Body of pancreas (tissue), 4 donors: ENCODE results near the gene METAP1.

Experiments
- POLR2A ChIP-seq, 3 donors: fragments of 450-650 bp; IDR thresholded peaks; one replicate each; pipeline ENCODE4 v1.6.1; 2016; ENCODE audit warnings: antibody characterized with exemption in 3 of 3, mild to moderate bottlenecking in 2 of 3
- TF ChIP-seq, protein P1 (sequence below), 7 experiments: fragments of 450-650 bp in 4 of 7; fragments of 200-600 bp in 3 of 7; sonication (generic) in 3 of 7; IDR thresholded peaks; one replicate each; pipeline ENCODE4 v1.5.1; 2016 to 2019; ENCODE audit warnings: antibody characterized with exemption in 7 of 7

DNA sequence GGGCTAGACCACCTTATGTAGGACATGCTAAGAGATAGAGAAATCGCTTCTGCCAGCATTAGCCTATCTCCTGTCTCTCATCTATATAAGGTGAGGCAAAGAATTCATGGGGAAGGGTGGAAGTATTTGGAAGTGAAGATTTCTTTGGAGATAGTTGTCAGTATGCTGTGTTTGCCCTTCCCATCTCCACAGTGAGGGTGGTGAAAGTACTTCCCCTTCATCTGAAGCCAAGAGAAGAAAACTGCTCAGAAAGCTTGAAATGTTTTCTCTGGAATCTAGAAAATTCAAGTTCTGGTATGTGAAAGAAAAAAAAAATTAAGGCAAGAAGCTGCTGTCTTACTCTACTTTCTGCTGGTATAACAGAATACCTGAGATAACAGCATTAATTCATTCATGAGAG, 105.4 kb downstream of the METAP1 start:
- no peak for TF ChIP-seq POLR2A (IDR thresholded peaks at IDR 0.05)
- TF ChIP-seq, protein P1, sequence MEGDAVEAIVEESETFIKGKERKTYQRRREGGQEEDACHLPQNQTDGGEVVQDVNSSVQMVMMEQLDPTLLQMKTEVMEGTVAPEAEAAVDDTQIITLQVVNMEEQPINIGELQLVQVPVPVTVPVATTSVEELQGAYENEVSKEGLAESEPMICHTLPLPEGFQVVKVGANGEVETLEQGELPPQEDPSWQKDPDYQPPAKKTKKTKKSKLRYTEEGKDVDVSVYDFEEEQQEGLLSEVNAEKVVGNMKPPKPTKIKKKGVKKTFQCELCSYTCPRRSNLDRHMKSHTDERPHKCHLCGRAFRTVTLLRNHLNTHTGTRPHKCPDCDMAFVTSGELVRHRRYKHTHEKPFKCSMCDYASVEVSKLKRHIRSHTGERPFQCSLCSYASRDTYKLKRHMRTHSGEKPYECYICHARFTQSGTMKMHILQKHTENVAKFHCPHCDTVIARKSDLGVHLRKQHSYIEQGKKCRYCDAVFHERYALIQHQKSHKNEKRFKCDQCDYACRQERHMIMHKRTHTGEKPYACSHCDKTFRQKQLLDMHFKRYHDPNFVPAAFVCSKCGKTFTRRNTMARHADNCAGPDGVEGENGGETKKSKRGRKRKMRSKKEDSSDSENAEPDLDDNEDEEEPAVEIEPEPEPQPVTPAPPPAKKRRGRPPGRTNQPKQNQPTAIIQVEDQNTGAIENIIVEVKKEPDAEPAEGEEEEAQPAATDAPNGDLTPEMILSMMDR (IDR thresholded peaks at IDR 0.05), result no peak
